Measurements from ENCODE around the gene TAF13.

The TAF13 gene, protein sequence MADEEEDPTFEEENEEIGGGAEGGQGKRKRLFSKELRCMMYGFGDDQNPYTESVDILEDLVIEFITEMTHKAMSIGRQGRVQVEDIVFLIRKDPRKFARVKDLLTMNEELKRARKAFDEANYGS

DNA sequence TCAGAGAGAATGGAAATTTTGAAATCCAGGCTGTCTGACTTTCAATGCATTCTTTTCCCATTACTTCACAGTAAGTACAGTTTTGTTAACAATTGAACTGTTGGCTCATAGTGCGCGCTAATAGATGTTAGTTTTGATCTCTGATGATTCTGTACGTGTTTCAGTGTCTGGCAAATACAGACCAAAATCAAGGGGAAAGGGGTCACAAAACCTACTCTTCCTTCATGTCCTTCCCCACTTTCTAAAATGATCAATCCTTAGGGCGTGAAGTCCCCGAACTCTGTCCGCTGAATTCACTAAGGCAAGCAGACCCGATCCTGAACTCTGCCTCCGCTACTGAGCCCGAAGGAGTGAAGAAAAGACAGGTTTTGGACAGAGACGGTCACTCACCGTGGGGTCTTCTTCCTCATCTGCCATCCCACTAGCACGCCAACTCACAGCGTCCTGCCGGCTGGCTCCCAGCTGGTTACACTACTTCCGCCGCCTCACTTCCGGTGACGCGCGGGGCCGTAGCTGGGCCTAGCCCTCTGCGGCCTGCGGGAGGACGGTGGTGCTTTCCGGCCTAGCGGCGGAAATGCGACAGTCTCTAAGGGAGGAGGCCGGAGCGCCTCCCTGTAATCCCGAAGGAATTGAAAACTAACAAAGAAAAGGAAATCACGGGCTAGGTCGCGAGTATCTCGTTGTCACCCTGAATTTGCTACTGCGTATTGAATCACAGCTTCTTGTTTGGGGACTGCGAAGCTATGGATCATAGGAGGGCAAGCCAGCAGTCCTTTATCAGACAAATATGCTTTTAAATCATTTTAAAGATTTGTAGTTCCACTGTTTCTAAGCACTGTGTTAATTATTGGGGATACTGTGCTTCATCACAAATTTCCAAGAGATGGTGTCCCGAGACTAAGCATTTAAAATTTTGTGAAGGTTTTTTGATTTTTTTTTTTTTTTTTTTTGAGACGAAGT is at the start of gene TAF13:
Gene TAF13 (minus strand): TSS at position 473 of the 960 bp plus-strand sequence. CDS start 56 bp downstream, at position 417.
- Histone ChIP-seq H3K9me3 (ENCODE audit: control insufficient read depth, insufficient read depth, low read depth, low read length) (no peaks in the 10 kb centered on the region), H3K4me3 (ENCODE audit: low read depth, low read length) (peak within 1 kb of the TSS; percentile 97), H3K36me3 (ENCODE audit: control insufficient read depth in 2 of 2, insufficient read depth in 1 of 2, low read length in 2 of 2) (peaks cover 0 to 19% of the 10 kb centered on the region in 2 experiments; a peak in 1 of 3 replicates), H3K27ac (ENCODE audit: extremely low read depth, low read depth, low read length) (peak within 1 kb of the TSS; percentile 80), H3K4me1 (ENCODE audit: control insufficient read depth, insufficient read depth, low read length) (no peaks in the 10 kb centered on the region)
- POLR2A ChIA-PET: interaction anchor here (0.6 to 1.3 kb wide), 13 partner anchors 12 to 50 kb away, joined by 3 to 32 read pairs (median 4); partner anchors contain the start of genes TMEM167B and WDR47
- CTCF ChIA-PET: interaction anchor here (1.2 to 1.6 kb wide), 2 partner anchors 13 to 25 kb away, joined by 5 to 6 read pairs; no protein-coding TSS in a partner anchor
- no peak for TF ChIP-seq ZNF670 (tag by site-specific recombination; IDR thresholded peaks at IDR 0.05; ENCODE audit: low read depth)
- peak; percentile 53; the same call in 1 of the 2 replicates for TF ChIP-seq KLF16 (tag by site-specific recombination; IDR thresholded peaks at IDR 0.05)
- TF ChIP-seq, protein P1, sequence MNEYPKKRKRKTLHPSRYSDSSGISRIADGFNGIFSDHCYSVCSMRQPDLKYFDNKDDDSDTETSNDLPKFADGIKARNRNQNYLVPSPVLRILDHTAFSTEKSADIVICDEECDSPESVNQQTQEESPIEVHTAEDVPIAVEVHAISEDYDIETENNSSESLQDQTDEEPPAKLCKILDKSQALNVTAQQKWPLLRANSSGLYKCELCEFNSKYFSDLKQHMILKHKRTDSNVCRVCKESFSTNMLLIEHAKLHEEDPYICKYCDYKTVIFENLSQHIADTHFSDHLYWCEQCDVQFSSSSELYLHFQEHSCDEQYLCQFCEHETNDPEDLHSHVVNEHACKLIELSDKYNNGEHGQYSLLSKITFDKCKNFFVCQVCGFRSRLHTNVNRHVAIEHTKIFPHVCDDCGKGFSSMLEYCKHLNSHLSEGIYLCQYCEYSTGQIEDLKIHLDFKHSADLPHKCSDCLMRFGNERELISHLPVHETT (tag by site-specific recombination; IDR thresholded peaks at IDR 0.05): peak; percentile 31; the same call in 1 of the 2 replicates
- peak; percentile 75 for TF ChIP-seq ZNF366 (tag by site-specific recombination; conservative IDR thresholded peaks at IDR 0.05)
- TF ChIP-seq ZEB2 (tag by site-specific recombination; IDR thresholded peaks at IDR 0.05): peak; percentile 56; the same call in 1 of the 2 replicates
- no peak for TF ChIP-seq ZNF221 (tag by site-specific recombination; IDR thresholded peaks at IDR 0.05; ENCODE audit: borderline replicate concordance)
- TF ChIP-seq BCL11B (tag by site-specific recombination; IDR thresholded peaks at IDR 0.05; ENCODE audit: low read depth): peak; percentile 55; the same call in 1 of the 2 replicates
- peak; percentile 37; the same call in 1 of the 2 replicates for TF ChIP-seq OSR2 (tag by site-specific recombination; IDR thresholded peaks at IDR 0.05)
- no peak for TF ChIP-seq ZNF514 (tag by site-specific recombination; IDR thresholded peaks at IDR 0.05)
- TF ChIP-seq ZNF610 (tag by site-specific recombination; IDR thresholded peaks at IDR 0.05; ENCODE audit: borderline replicate concordance): peak; percentile 62; the same call in 1 of the 2 replicates
- peak; percentile 62; the same call in 1 of the 2 replicates for TF ChIP-seq KLF8 (tag by site-specific recombination; IDR thresholded peaks at IDR 0.05)
- peak; percentile 81 for TF ChIP-seq ZNF600 (tag by site-specific recombination; IDR thresholded peaks at IDR 0.05)
- TF ChIP-seq KLF10 (tag by site-specific recombination; IDR thresholded peaks at IDR 0.05): no peak
- peak; percentile 81 for TF ChIP-seq EGR2 (tag by site-specific recombination; IDR thresholded peaks at IDR 0.05; ENCODE audit: low read depth)
- TF ChIP-seq, protein P2, sequence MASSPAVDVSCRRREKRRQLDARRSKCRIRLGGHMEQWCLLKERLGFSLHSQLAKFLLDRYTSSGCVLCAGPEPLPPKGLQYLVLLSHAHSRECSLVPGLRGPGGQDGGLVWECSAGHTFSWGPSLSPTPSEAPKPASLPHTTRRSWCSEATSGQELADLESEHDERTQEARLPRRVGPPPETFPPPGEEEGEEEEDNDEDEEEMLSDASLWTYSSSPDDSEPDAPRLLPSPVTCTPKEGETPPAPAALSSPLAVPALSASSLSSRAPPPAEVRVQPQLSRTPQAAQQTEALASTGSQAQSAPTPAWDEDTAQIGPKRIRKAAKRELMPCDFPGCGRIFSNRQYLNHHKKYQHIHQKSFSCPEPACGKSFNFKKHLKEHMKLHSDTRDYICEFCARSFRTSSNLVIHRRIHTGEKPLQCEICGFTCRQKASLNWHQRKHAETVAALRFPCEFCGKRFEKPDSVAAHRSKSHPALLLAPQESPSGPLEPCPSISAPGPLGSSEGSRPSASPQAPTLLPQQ (tag by site-specific recombination; IDR thresholded peaks at IDR 0.05): peak; percentile 61; the same call in 1 of the 2 replicates
- TF ChIP-seq GLIS2 (tag by site-specific recombination; IDR thresholded peaks at IDR 0.05): peak; percentile 58; the same call in 1 of the 2 replicates
- peak; percentile 84 for TF ChIP-seq ZNF2 (tag by site-specific recombination; IDR thresholded peaks at IDR 0.05)
- no peak for TF ChIP-seq RBAK (tag by site-specific recombination; IDR thresholded peaks at IDR 0.05)
- peak; percentile 64 for TF ChIP-seq WT1 (tag by site-specific recombination; IDR thresholded peaks at IDR 0.05)
- TF ChIP-seq KLF9 (tag by site-specific recombination; IDR thresholded peaks at IDR 0.05; ENCODE audit: low read depth): peak; percentile 44; the same call in 1 of the 2 replicates
- TF ChIP-seq, protein P3, sequence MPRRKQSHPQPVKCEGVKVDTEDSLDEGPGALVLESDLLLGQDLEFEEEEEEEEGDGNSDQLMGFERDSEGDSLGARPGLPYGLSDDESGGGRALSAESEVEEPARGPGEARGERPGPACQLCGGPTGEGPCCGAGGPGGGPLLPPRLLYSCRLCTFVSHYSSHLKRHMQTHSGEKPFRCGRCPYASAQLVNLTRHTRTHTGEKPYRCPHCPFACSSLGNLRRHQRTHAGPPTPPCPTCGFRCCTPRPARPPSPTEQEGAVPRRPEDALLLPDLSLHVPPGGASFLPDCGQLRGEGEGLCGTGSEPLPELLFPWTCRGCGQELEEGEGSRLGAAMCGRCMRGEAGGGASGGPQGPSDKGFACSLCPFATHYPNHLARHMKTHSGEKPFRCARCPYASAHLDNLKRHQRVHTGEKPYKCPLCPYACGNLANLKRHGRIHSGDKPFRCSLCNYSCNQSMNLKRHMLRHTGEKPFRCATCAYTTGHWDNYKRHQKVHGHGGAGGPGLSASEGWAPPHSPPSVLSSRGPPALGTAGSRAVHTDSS (tag by site-specific recombination; IDR thresholded peaks at IDR 0.05): peak; percentile 45
- TF ChIP-seq ZBTB8A (tag by site-specific recombination; IDR thresholded peaks at IDR 0.05): 0 out of 2 replicates have a peak, but pooled peaks have one; percentile 25
- TF ChIP-seq ZFP37 (tag by site-specific recombination; IDR thresholded peaks at IDR 0.05): peak; percentile 56; the same call in 1 of the 2 replicates
- TF ChIP-seq, protein P4, sequence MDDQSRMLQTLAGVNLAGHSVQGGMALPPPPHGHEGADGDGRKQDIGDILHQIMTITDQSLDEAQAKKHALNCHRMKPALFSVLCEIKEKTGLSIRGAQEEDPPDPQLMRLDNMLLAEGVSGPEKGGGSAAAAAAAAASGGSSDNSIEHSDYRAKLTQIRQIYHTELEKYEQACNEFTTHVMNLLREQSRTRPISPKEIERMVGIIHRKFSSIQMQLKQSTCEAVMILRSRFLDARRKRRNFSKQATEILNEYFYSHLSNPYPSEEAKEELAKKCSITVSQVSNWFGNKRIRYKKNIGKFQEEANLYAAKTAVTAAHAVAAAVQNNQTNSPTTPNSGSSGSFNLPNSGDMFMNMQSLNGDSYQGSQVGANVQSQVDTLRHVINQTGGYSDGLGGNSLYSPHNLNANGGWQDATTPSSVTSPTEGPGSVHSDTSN (CRISPR knock-in tag; IDR thresholded peaks at IDR 0.05): peak; percentile 34; the same call in 1 of the 2 replicates
- TF ChIP-seq, protein P5, sequence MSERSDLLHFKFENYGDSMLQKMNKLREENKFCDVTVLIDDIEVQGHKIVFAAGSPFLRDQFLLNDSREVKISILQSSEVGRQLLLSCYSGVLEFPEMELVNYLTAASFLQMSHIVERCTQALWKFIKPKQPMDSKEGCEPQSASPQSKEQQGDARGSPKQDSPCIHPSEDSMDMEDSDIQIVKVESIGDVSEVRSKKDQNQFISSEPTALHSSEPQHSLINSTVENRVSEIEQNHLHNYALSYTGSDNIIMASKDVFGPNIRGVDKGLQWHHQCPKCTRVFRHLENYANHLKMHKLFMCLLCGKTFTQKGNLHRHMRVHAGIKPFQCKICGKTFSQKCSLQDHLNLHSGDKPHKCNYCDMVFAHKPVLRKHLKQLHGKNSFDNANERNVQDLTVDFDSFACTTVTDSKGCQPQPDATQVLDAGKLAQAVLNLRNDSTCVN (tag by site-specific recombination; optimal IDR thresholded peaks at IDR 0.05): peak; percentile 49
- peak; percentile 80 for TF ChIP-seq ZXDB (tag by site-specific recombination; IDR thresholded peaks at IDR 0.05)
